ENCODE data around the gene PLEKHO1.
A peak's percentile ranks its signal among the peaks of the same experiment; 100 is the strongest.
"Not testable (repeated sequence)": the region's sequence is repeated elsewhere in the genome, so short reads cannot be mapped to it uniquely, and the experiment has no call there.

PLEKHO1 gene, protein sequence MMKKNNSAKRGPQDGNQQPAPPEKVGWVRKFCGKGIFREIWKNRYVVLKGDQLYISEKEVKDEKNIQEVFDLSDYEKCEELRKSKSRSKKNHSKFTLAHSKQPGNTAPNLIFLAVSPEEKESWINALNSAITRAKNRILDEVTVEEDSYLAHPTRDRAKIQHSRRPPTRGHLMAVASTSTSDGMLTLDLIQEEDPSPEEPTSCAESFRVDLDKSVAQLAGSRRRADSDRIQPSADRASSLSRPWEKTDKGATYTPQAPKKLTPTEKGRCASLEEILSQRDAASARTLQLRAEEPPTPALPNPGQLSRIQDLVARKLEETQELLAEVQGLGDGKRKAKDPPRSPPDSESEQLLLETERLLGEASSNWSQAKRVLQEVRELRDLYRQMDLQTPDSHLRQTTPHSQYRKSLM

DNA sequence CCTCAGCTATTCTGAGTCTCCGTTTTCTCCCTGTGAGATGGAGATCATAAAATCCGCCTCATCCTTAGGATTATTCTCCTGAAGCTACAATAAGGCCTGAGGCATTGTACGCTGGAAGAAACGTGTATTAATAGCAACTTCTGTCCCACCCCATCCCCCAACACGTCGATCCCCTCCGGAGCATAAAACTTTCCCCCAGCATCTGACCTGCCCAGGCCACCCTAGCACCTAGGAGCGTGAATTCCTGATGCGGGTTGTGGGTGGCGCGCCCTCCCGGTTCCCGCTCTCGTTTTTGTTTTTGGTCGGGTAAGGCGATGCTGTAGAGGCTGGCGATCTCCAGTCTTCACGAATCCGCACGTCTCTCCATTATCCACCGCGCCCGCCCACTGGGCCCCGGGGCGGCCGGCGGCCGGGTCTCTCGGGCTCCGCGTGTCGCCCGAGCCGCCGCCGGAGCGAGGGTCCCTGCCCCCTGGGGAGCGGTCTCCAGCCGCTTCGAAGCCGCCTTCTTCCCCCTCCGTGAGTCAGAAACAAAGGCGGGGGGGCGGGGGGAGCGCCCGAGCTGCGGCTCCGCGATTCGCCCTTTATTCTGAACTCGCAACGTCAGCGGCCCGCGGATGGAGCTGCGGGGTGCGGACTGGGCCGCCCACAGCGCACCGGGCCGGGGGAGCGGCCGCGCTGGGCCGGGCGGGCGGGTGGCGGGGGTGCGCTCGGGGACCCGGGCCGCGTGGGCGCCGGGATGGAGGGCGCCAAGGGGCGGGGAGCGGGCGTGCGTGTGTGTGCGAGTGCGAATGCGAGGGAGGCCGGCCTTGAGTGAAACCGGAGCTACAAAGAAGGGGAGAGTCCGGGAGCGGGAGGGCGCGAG is at the start of gene PLEKHO1:
TSS of gene PLEKHO1 (plus strand) at position 646 of the 862 bp plus-strand sequence. CDS start 342 bp downstream, outside the sequence.
- intact Hi-C loops (cut with DNase I), result no loop called here
- peak; percentile 37 to 92 (median 76) for DNase-seq

DNA sequence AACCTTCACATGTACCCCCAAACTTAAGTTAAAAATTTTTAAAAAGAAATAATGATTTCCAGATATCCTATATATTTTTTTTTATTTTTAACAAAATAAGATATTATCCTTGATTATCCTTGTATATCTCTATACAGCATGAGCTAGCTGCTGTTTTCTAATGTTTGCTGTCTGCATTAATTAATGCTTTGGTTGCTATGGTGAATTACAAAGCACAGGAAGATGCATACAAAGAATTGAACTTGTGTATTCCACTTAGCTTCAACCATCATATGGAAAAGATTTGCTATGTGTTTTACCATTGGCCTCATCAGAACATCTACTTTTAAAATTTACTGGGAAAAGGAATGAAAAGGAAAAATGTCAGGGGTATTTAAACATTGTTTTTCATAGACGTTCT is 46.7 kb upstream of the PLEKHO1 start:
- no peak for DNase-seq
- intact Hi-C loops (cut with DNase I), result no loop called here

DNA sequence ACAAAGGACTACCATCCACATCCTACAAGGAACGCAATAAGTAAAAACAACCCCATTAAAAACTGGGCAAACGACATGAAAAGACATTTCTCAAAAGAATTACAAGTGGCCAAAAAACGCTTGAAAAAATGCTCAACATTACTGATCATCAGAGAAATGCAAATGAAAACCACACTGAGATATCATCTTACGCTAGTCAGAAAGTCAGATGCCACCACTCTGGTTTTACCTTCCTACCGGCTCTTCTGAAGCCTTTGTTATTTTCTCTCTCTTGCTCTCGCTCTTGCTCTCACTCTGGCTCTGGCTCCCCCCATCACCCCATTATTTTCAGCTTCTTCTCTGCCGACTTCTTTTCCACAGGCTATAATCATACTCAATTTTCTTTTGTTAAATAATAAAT is 43.4 kb upstream of the PLEKHO1 start:
- DNase-seq, result no peak
- intact Hi-C loops (cut with DNase I), result no loop called here

DNA sequence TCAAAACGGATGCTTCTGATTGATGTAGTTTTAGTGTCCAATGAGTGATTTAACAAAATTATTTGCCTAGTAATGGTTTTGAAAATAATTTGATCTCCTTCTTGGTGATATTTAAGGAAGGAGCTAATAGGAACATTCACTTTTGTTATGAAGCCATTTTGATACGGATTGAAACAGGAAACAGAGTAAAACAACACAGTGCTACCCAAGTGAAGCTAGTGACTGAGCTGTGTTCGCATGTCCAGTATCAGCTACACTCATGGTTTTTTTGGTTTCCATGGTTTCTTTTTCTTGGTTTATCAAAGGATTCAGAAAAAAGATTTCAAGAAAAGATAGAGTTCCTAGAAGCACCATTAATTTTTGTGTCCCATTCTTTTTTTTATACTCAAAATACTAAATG is 40.1 kb upstream of the PLEKHO1 start:
- intact Hi-C loops (cut with DNase I), result no loop called here
- DNase-seq, result no peak

DNA sequence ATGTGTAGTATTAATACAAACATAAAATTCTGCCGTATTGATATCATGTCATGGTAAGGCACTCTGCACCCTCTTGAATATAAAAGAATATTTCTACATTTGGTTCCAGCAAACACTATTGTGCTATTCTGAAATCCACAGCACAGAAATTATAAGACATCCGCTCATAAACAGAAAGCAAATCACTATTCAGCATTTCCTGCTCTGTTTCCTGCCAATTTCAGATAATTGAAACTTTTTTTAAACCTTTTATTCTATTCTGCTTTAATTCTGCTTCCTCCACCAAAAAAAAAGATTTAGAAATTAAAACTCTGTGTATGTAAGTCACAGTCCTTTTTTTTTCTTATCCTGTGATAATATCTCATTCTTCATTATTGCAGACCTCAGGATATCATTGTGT is 39.6 kb upstream of the PLEKHO1 start:
- DNase-seq, result no peak
- intact Hi-C loops (cut with DNase I), result no loop called here

DNA sequence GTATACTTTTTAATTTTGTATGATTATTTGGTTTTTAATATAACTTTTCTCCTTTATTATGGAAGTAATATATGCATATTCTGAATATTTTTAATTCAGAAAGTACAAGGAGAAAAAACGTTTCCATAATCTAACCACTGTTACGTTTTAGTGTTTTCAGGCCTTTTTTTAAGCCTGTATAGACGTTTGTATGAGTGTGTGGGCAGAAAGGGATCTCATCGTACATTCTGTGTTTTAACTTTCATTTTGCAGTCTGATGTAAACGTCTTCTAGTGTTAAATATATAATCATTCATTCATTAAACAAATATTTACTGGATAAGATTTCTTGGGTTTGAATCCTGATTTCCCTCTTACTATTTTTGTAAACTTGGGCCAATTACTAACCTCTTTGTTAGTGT is 38.0 kb upstream of the PLEKHO1 start:
- DNase-seq, result no peak
- intact Hi-C loops (cut with DNase I), result no loop called here

DNA sequence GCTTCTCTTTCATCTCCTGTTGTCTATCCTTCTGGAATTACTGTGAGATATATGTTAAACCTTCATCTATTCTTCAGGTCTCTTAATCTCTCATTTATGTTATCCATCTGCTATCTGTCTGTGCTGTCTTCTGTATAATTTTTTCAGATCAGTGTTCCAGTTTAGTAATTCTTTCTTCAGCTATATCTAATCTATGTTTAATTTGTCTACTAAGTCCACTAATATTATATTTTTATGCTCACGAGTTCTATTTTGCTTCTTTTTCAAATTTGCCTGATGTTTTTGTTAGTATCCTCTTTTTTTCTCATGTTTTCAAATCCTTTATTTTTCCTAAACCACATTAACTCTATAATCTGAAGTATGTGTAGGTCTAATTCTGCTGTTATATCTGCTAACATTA is 34.6 kb upstream of the PLEKHO1 start:
- intact Hi-C loops (cut with DNase I), result no loop called here
- DNase-seq, result no peak

DNA sequence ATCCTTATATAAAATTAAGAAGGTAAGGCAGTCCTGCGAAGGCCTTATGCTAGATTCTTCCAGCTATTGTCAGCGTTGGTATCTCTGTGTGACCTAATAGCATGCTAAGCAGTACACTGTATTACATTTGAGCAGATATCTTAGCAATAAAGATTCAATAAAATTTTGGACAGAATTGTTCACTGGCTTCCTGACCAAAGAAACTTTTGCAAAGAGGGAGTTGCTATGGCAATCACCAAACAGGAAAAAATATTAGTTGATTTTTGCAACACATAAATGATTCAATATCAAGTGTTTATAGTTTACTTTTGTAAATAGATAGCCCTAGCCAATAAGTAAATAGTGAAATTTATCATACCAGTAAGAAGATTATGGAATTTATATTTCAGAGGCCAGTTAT is 31.0 kb upstream of the PLEKHO1 start:
- intact Hi-C loops (cut with DNase I), result no loop called here
- DNase-seq, result no peak

DNA sequence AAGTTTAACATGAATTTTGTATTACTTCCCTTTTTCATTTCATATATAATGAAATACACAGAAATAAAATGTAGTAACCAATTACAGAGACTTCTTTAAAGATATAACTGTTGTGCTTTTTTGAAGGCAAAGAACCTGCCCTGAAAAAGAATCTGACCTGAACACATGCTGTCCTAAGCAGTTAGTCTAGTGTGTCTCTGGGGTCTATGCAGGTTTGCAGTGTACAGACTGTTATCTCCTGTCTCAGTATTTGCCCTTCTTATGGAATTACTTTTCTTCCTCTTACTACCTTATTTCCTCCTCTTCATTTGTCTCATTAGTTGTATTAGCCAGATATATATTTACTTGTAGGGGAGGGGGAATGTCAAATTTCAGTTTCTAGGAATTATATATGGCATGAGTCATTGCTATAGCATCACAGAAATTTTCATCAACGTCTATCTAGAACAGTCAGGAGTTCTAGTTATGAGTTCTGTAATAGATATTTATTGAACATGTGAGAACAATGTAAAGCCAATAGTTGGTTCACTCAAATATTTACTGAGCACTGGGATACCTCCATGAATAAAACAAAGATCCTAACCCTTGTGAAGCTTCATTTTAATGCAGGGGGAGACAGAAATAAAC is 28.4 kb upstream of the PLEKHO1 start:
- intact Hi-C loops (cut with DNase I), result no loop called here
- no peak for DNase-seq

DNA sequence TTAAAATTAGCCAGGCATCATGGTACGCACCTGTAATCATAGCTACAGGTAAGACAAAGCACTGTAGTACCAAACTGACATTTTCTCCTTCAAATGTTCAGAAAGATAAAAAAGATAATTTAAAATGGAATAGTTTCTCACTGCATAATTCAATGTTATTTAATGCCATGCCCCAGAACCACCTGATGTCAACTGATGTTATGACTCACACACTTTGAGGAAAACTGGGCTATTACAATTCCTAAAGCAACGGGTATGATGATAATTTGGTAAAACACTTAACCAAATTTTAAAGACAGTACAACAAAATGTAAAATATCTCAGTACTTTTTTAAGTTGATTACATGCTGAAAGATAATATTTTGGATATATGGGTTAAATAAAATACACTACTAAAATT is 22.9 kb upstream of the PLEKHO1 start:
- intact Hi-C loops (cut with DNase I), result no loop called here
- peak in 1 of 42 donors; percentile 11 for DNase-seq

DNA sequence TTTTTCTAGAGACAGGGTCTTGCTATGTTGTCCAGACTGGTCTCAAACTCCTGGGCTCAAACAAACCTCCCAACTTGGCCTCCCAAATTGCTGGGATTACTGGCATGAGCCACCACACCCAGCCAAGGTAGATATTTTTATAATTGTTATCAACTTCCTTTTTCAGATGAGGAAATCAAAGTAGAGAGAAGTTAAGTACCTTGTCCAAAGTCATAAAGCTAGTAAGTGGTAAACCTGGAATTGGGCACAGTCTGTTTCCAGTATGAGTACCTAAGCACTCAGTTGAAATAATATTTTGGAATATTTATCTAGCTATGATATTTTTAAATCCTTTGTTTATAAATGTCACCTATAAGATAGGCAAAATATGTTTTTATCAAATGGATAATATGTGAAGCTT is 22.3 kb upstream of the PLEKHO1 start:
- DNase-seq, result no peak
- intact Hi-C loops (cut with DNase I), result no loop called here

DNA sequence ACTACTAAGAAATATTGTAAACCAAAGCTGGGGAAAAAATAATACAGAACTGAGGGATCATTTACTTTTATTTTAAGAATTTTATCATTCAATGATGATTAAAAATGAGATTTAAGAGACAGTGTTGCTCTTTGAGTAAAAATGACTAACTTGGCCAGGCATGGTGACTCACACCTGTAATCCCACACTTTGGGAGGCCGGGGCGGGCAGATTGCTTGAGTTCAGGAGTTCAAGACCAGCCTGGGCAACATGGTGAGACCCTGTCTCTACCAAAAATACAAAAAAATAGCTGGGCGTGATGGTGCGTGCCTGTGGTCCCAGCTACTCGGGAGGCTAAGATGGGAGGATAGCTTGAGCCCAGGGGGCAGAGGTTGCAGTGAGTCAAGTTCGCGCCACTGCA is 21.8 kb upstream of the PLEKHO1 start:
- peak in 6 of 42 donors; percentile 6 to 36 (median 19) for DNase-seq
- intact Hi-C loops (cut with DNase I), result no loop called here

DNA sequence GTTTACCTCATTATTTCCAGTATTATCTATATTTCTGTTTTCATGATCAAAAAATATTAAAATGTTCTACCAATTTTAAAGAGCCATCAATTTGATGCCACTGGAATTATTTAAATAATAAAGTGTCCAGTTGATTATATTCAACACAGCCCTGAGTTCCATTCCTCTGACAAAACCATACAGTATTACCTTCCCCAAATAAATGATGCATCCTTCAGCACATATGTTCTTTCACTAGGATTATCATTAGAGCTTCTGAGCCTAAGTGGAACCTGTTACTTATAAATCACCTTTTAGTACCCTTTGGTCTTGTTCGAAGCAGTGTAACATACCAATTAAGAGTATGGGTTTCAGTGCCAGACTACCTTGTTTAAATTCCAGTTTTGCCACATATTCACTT is 17.3 kb upstream of the PLEKHO1 start:
- no peak for DNase-seq
- intact Hi-C loops (cut with DNase I), result no loop called here

DNA sequence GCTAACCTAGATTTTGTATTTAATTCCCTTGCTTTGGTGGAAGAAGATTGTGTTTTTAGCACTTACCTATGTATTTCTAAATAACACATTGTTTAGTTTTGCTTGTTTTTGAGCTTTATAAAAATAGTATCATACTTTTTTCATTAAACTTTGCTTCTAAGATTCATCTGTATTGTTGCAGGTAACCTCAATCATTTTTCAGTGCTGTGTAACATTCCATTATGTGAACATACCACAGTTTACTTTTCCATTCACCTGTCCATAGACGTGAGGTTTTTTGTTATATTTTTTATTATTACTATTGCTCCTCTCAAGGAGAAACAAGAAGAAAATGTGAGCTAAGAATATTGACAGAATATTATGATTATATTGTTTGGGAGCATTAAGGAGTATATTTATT is 15.2 kb upstream of the PLEKHO1 start:
- intact Hi-C loops (cut with DNase I), result no loop called here
- DNase-seq, result no peak

DNA sequence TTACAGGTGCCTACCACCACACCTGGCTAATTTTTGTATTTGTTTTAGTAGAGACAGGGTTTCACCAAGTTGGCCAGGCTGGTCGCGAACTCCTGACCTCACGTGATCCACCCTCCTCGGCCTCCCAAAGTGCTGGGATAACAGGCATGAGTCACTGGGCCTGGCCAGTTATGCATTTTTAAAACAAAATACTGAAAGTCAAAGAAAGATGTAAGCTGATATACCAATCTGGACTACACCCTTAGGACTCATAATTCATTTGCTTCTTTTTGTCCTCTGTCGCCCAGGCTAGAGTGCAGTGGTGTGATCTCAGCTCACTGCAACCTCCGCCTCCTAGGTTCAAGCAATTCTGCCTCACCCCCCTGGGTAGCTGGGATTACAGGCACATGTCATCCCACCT is 14.3 kb upstream of the PLEKHO1 start:
- DNase-seq; intact Hi-C loops (cut with DNase I): not testable (repeated sequence)

DNA sequence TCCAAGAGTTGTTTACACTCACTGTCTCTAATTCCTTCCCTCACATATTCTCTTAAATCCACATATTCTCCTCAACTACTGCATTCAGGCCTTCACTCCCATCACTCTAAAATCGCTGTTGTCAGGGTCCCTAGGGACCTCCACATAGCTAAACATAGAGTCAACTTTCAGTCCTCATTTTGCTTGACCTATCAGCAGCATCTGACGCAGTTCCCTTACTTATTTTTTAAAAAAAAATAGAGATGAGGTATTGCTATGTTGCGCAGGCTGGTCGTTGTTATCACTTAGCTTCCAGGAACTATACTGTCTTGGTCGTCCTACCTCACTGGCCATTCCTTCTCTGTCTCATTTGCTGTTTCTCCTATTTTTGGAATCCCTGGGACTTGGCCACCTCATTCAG is 11.7 kb upstream of the PLEKHO1 start:
- intact Hi-C loops (cut with DNase I), result no loop called here

DNA sequence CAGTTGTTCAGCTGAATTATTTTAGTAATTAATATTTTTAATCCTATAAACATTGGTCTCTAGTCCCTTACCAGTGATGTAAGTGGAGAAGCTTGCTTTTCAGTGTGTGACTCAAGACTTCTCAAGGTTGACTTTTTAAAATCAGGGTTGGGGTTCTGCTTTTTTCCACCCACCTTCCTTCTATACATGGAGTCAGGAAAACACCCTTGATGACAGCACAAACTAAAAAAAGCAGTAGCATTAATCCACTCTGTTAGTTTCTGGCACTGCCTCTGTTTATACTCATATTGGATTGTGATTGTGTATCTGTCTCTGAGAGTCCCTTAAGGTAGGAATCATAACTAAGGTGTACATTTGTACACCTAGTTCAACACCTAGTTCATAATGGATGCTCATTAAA is 8.3 kb upstream of the PLEKHO1 start:
- intact Hi-C loops (cut with DNase I), result no loop called here
- no peak for DNase-seq

More for the DNA sequence above, 11.7 kb upstream of the PLEKHO1 start:
- DNase-seq, result no peak

DNA sequence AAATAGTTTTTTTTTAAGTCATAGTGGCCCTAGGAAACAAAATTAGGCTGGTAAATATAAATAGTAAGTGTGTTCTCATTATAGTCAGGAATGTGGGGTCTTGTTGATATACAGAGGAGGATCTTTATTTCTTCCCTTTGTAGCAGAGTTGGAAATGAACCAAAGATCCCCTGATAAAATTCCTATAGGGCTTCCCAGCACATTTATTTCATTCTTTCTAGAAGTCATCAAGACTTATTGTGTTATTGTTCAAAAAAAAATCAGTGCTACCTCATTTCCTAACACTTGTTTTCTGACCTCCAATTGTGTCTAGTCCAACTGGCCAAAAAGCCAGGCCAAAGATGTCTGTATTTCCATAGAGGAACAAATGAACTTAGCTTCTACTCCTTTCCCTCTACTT is 7.6 kb upstream of the PLEKHO1 start:
- intact Hi-C loops (cut with DNase I), result no loop called here
- DNase-seq, result no peak

DNA sequence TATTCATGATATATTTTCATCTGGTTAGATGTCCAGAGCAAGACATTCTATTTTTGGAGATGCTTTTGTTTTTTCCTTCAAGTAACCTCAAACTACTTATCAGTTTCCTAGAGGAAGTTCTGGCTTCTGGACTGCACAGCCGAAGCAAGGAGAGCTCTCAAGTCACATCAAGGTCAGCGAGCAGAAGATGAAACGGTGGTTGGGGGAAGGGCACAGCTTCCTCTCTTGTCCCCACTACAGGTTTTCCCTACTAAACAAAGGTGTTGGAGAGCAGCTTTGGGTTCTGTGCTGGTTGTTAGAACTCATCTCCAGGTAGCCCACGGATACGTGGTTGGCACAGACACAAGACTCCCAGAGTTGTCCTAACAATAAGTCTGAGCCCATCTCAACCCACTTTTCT is 5.1 kb upstream of the PLEKHO1 start:
- intact Hi-C loops (cut with DNase I), result no loop called here
- no peak for DNase-seq

DNA sequence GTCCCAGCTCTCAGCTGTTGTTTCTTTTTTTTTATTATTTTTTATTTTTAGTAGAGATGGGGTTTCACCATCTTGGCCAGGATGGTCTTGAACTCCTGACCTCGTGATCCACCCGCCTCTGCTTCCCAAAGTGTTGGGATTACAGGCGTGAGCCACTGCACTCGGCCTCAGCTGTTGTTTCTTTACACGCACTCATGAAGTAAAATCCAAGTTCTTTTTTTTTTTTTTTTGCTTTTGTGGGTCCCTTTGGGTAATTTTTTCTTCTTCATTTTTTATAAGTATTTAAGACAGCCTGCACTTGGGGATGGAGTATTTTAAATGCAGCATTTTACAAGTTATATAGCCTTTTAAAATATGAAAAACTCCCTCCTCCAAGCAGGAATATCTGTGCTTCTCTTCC is 3.7 kb upstream of the PLEKHO1 start:
- intact Hi-C loops (cut with DNase I); DNase-seq: not testable (repeated sequence)

Data from head of caudate nucleus (tissue), 42 donors.